Fibroblast of lung (primary cell): ENCODE measurements around the gene OSBPL9. TPM values are rescaled to one million over a fixed set of nuclear protein-coding genes. Genes with fewer than 3 reads are reported as not detected.

ENCODE experiments used
- DNase-seq, 2 donors: peaks; one replicate each; pipeline versions ENCODE4 v3.0.0 to v3.0.0-alpha.2; 2010; ENCODE audit warnings: low read depth in 2 of 2
- H2AFZ ChIP-seq: 2 replicates; pipeline ENCODE4 v1.5.1; 2012; ENCODE audit warnings: low read length, control low read depth, inconsistent platforms
- H3K27ac ChIP-seq: 2 replicates; pipeline ENCODE4 v1.5.1; 2011; ENCODE audit warnings: low read length, control low read depth; ENCODE audit not compliant: insufficient read depth
- H3K27me3 ChIP-seq: 2 replicates; pipeline ENCODE4 v1.5.1; 2011; ENCODE audit warnings: mild to moderate bottlenecking, low read length; ENCODE audit not compliant: control insufficient read depth, insufficient read depth
- H3K36me3 ChIP-seq: 2 replicates; pipeline ENCODE4 v1.5.1; 2011; ENCODE audit warnings: low read length; ENCODE audit not compliant: control insufficient read depth, insufficient read depth
- H3K4me1 ChIP-seq: 2 replicates; pipeline ENCODE4 v1.5.1; 2011; ENCODE audit warnings: low read length; ENCODE audit not compliant: control insufficient read depth, insufficient read depth; ENCODE audit errors: extremely low read depth
- H3K4me2 ChIP-seq: 2 replicates; pipeline ENCODE4 v1.5.1; 2011; ENCODE audit warnings: low read length, control low read depth; ENCODE audit not compliant: insufficient read depth; ENCODE audit errors: extremely low read depth
- H3K4me3 ChIP-seq, 4 experiments: fragments of 200-600 bp in 1 of 4; sonication (generic) in 1 of 4; replicated peaks in 1 of 4; 2 replicates each; pipeline ENCODE4 v1.5.1; 2011 to 2016; ENCODE audit warnings: low read length in 4 of 4, low read depth in 3 of 4, mild to moderate bottlenecking in 3 of 4, control low read depth in 2 of 4, inconsistent platforms in 1 of 4, mixed read lengths in 1 of 4; ENCODE audit not compliant: insufficient read depth in 1 of 4; ENCODE audit errors: control extremely low read depth in 1 of 4
- H3K79me2 ChIP-seq: 2 replicates; pipeline ENCODE4 v1.5.1; 2012; ENCODE audit warnings: mild to moderate bottlenecking, low read length, inconsistent platforms; ENCODE audit not compliant: control insufficient read depth, insufficient read depth
- H3K9ac ChIP-seq: 2 replicates; pipeline ENCODE4 v1.5.1; 2011; ENCODE audit warnings: mild to moderate bottlenecking, low read length, control low read depth; ENCODE audit not compliant: insufficient read depth
- H3K9me3 ChIP-seq: 2 replicates; pipeline ENCODE4 v1.5.1; 2012; ENCODE audit warnings: low read depth, low read length; ENCODE audit not compliant: control insufficient read depth, insufficient read depth
- H4K20me1 ChIP-seq: 2 replicates; pipeline ENCODE4 v1.5.1; 2011; ENCODE audit warnings: low read length; ENCODE audit not compliant: control insufficient read depth, insufficient read depth; ENCODE audit errors: extremely low read depth
- EZH2 ChIP-seq: IDR thresholded peaks from 2 replicates; pipeline ENCODE4 v1.5.1; 2012; ENCODE audit warnings: low read length, control low read depth, mild to moderate bottlenecking; ENCODE audit errors: missing control alignments
- polyA plus RNA-seq, 2 donors: library from polyadenylated mRNA; depleted of rRNA in 1 of 2; stranded (reverse) in 1 of 2; unstranded in 1 of 2; fragments of >200 nt; gene quantifications; 2 replicates each; pipeline ENCODE4 v1.2.1, GENCODE V29; 2011 to 2012; ENCODE audit warnings: missing spikeins in 1 of 2
- total RNA-seq: library from RNA; depleted of rRNA; stranded (reverse); fragments of >200 nt; gene quantifications from 2 replicates; pipeline ENCODE4 v1.2.1, GENCODE V29; 2014
- TF ChIP-seq, protein P1 (sequence below), 2 donors: IDR thresholded peaks in 1 of 2; conservative IDR thresholded peaks in 1 of 2; 1 replicate in 1 of 2; 2 replicates in 1 of 2; pipeline ENCODE4 v1.5.1; 2011 to 2012; ENCODE audit warnings: low read length in 2 of 2, control low read depth in 1 of 2, inconsistent platforms in 1 of 2, low read depth in 1 of 2, mild to moderate bottlenecking in 1 of 2

OSBPL9 gene
- total and polyA plus RNA-seq, 2 donors (not counting 1 experiment from before 2014, with no cell fraction given): 62.5 to 90.7 TPM

DNA sequence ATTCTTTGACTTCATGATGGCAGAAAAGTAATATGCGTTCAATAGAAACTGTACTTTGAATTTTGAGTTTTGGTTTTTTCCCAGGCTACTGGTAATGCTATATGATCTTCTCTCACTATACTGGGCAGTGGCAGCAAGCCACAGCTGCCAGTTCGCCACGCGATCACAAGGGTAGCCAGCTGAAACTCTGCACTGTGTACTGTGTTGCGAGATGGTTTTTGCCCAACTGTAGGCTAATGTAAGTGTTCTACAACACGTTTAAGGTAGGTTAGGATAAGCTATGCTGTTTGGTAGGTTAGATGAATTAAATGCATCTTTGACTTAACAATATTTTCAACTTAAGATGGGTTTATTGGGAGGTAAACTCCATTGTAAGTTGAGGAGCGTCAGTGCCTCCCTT, 138.5 kb downstream of the OSBPL9 start:
- no peak for DNase-seq
- H3K4me1 ChIP-seq: no peaks in the 10 kb centered on the region
- no peaks in the 10 kb centered on the region for H3K36me3 ChIP-seq
- H3K9ac ChIP-seq: no peak overlapping the region
- no peaks in the 10 kb centered on the region for H3K27me3 ChIP-seq
- H2AFZ ChIP-seq: no peak overlapping the region
- no peaks in the 10 kb centered on the region for H3K9me3 ChIP-seq
- no peak overlapping the region for H3K4me3 ChIP-seq
- no peak for TF ChIP-seq EZH2
- TF ChIP-seq, protein P1, sequence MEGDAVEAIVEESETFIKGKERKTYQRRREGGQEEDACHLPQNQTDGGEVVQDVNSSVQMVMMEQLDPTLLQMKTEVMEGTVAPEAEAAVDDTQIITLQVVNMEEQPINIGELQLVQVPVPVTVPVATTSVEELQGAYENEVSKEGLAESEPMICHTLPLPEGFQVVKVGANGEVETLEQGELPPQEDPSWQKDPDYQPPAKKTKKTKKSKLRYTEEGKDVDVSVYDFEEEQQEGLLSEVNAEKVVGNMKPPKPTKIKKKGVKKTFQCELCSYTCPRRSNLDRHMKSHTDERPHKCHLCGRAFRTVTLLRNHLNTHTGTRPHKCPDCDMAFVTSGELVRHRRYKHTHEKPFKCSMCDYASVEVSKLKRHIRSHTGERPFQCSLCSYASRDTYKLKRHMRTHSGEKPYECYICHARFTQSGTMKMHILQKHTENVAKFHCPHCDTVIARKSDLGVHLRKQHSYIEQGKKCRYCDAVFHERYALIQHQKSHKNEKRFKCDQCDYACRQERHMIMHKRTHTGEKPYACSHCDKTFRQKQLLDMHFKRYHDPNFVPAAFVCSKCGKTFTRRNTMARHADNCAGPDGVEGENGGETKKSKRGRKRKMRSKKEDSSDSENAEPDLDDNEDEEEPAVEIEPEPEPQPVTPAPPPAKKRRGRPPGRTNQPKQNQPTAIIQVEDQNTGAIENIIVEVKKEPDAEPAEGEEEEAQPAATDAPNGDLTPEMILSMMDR (conservative IDR thresholded peaks at IDR 0.05 in 1 of 2, IDR thresholded peaks at IDR 0.05 in 1 of 2; ENCODE audit: low read depth in 1 of 2, low read length in 2 of 2): no peak
- H3K79me2 ChIP-seq: no peaks in the 10 kb centered on the region
- H4K20me1 ChIP-seq: no peaks in the 10 kb centered on the region
- no peak overlapping the region for H3K4me2 ChIP-seq
- no peak overlapping the region for H3K27ac ChIP-seq

DNA sequence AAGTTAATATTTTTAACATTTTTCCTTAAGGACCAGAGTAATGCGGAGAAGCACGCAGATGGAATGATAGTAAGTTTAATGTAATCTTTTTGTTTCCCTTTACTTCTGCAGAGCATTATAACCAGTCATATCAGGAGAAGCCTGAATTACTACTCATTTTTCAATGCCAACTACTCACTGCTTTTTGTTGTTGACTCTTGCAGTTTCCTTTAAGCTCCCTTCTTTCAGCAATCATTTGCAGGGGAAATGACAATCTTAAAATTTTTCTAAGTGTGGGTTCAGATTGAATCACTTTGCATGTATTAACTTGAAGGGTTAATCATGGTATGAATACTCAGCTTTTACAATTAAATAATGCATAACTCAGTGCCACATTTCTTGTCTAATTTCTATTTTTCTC, 139.4 kb downstream of the OSBPL9 start:
- Histone ChIP-seq H3K79me2 (no peaks in the 10 kb centered on the region), H3K36me3 (no peaks in the 10 kb centered on the region), H3K27ac (no peak overlapping the region), H3K9me3 (no peaks in the 10 kb centered on the region), H3K4me1 (no peaks in the 10 kb centered on the region), H3K4me3 (no peak overlapping the region), H3K27me3 (no peaks in the 10 kb centered on the region), H3K4me2 (no peak overlapping the region), H4K20me1 (no peaks in the 10 kb centered on the region), H2AFZ (no peak overlapping the region), H3K9ac (no peak overlapping the region)
- TF ChIP-seq, protein P1 (conservative IDR thresholded peaks at IDR 0.05 in 1 of 2, IDR thresholded peaks at IDR 0.05 in 1 of 2; ENCODE audit: low read depth in 1 of 2, low read length in 2 of 2): no peak
- no peak for TF ChIP-seq EZH2
- no peak for DNase-seq

DNA sequence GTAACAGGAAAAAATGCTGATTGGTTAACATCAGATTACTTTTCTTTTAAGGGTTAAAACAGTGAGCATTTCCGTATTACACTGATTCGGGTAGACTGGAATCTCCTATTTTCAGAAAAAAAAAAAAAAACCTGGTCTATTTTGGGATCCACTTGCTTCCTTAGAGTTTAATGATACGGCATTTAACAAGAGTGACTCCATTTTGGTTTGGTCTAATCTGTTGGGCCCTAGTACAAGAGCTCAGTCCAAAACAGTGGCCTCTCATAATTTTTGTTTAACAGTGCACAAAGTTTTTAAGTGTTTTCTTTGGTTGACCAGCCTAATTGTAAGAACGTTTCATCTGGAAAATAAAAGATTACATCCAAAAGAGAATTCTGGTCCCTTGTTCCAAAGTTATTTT, 141.4 kb downstream of the OSBPL9 start:
- Histone ChIP-seq H4K20me1 (no peaks in the 10 kb centered on the region), H3K9ac (no peak overlapping the region), H3K4me2 (no peak overlapping the region), H3K27ac (no peak overlapping the region), H3K79me2 (no peaks in the 10 kb centered on the region), H3K9me3 (no peaks in the 10 kb centered on the region), H2AFZ (no peak overlapping the region), H3K36me3 (peaks cover 2% of the 10 kb centered on the region), H3K4me3 (no peak overlapping the region), H3K27me3 (no peaks in the 10 kb centered on the region), H3K4me1 (no peaks in the 10 kb centered on the region)
- DNase-seq: no peak
- TF ChIP-seq, protein P1 (conservative IDR thresholded peaks at IDR 0.05 in 1 of 2, IDR thresholded peaks at IDR 0.05 in 1 of 2; ENCODE audit: low read depth in 1 of 2, low read length in 2 of 2): no peak
- TF ChIP-seq EZH2: no peak
